ENCODE results near the gene ADPRHL1.

The ADPRHL1 gene

DNA sequence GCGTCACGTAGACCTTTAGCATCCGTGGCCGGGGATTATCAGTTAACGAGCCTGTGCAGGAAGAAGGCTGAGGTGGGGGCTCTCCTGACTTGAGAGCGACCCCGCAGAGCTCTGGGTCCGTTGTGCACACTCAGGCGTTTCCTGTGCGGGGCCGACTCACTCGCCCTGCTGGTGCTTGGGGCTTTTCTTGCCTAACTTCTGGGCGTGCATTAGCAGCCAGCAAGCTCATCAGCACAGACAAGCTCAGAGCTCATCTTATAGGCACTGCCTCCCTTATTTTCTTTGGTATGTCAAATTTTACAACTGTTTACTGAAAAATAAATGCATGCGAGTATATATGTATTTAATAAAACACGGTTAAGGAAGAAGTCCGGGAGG is 23.7 kb downstream of the ADPRHL1 start:
- no peak for DNase-seq

DNA sequence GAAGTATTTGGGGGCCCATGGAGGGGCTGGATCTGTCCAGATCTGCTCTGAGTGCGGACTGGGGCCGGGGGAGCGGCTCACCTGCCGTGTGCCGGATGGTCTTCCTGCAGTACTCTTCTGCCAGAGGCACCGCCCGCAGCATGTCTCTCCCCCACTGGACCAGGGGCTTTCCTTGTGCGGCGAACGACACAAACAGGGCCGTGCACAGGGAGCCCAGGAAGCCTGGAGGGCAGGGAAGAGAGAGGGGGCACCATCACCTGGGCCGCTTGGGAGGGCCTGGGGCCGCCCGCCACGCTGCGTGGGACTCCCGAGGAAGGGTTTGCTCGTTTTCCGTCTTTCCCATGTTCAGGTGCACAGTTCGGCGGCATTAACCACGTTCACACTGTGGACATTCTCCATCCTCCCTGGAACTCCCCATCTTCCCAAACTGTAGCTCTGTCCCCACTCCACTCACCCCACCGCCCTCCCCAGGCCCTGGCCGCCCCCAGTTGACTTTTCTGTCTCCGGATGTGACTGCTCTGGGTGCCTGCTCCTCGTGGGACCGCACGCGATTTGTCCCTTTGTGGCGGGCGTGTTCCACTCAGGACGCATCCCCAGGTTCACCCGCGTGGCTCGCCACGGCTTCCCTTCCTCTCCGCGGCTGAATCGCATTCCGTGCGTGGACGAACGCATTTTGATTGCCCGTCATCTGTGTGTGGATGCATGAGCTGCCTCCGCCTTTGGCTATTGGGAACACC is 24.2 kb downstream of the ADPRHL1 start:
- no peak for DNase-seq

DNA sequence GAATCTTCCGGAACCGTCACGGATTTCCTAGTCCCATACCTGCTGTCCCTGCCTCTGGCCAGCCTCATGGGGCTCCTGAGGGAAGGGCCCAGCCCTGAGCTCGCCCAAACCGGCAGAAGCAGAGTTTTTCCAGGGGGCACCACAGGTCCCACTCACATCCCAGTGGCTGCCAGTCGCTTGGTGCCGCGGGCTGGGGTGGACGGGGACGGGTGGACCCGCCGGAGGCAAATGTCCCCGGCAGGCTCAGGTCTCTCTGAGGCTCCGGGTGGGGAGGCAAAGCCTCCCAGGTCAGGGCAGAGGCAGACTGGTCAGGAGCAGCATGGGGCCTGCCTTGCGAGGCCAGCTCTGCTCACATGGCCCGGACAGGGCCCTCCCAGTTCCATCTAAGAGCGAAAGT is 24.8 kb downstream of the ADPRHL1 start:
- DNase-seq, result no peak

DNA sequence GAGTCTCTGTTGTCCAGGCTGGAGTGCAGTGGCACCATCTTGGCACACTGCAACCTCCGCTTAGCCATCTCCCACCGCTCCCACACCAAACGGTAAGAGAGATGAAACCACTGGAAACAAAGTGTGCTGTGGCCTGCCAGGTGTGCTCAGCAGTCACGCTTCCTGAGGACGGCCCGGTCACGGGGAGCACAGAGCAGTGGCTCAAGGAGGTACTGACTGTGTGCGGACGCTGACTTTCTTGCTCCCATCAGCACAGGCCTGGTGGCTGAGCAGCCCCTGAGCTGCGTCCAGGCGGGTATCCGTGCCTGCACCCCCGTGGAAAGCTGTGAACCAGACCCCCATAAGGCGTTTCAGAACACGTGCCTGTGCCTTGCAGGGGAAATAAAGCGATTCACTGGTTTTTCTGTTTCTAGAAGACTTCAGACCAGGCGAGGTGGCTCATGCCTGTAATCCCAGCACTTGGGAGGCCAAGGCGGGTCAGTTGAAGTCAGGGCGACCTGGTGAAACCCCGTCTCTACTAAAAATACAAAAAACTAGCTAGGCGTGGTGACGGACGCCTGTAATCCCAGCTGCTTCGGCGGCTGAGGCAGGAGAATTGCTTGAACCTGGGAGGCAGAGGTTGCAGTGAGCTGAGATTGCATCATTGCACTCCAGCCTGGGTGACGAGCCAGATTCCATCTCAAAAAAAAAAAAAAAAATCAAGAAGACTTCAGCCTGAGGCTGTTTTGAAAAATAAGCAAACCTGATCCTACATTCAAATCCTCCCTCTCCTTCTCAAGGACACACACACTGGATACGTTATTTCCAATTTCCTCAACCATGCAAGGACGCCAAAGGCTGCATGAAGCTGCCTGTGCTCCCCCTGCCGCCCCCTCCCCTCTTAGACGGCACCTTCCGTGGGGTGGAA is 25.5 kb downstream of the ADPRHL1 start:
- DNase-seq, result no peak

DNA sequence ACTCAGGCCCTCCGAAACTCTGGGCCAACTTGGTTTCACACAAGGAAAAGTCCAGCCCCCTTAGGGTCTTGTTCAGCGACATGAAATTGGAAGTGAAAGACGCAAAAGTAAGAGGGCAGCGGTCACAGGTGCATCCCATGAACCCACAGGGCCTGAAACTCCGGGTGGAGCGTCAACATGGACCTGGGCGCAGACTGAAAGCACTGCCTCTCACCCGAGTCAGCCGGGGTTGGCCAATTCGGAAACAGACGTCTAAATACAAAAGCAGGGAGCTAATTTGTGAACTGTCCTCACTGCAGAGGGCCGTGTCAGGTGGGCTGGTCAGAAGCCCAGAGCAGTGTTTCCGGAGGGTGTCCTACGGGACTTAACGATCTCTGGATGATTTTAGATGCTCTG is 26.7 kb downstream of the ADPRHL1 start:
- DNase-seq, result no peak

DNA sequence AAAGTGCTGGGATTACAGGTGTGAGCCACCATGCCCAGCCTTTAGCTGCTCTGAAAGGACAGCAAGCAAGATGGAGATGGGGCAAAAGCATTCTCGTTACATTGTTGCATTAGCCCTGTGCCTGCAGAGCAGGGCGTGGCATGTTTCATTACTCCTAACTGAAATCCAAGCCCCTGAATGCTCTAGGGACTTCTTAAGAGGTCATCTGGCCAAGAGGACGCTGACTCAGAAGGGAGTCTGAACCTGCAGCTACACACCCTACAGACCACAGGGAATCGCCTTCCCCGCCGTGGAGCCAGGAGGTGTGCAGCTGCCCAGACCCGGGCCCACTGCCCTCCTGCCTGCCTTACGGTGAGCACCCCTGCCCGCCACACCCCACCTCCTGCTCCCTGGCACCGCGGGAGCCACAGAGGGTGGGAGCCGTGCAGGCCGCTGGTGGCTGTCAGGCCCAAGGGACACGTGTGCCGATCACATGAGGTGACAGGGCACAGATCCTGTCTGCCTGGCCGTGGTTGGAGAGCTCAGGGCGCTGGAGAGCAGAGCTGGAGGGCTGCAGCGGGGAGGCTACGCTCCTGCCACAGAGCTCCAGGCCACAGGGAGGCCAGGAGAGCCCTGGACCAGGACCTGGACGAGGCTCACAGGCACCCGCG is 27.2 kb downstream of the ADPRHL1 start:
- DNase-seq, result no peak

DNA sequence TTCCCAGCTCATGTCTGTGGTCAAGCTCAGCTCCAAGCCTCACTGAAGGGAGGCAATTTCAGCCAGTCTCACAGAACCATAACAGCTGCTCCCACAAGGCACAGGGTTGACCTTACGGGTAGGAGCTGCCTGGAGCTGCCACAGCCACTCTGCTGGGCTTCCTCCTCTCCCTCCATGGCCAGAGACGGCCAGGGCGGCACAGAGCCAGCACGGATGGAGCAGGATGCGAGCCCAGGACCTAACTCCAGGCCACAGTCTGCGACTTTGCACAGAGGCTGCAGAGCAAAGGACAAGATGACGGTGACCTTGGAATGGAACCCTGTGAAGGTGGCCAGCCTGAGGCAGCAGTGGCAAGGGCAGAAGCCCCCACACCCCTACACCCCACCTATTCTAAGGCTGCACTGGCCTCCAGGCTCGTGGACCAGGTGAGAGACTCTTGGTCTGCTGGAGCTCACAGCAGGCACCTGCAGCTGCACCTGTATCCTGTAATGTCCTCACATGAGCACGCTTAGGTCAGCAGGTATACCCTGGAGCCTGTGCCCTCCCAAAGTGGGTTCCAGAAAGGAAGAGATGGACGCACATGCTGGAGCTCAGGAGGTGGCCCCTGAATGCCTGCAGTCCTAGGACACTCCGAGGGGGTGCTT is 29.6 kb downstream of the ADPRHL1 start:
- DNase-seq, result no peak

DNA sequence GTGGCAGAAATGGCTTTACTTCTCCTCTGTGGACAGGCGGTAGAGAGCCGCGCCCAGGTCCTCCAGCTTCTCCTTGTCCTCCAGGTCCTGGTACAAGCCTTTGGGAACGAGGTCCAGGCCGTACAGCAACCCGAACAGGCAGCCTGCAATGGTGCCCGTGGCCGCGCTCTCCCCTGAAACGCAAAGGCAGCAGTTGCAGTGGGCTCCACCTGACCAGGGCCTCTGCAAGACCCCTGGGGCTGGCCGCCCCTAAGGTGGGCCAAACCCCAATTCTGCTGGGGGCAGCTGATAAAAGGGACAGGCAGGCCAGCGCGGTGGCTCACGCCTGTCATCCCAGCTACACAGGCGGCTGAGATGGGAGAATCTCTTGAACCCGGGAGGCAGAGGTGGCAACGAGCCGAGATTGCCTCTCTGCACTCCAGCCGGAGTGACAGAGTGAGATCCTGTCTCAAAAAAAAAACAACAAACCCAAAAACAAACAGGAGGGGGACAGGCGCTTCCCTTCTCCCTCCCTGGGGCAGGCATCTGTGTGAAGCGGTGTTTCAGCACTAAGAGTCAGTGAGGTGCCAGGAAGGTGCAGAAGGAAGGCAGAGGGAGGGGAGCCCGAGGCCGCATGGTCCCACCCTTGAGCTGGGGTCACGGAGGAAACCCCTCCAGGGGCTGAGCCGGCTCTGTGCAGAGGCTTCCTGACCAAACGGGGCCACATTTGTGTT is 30.3 kb downstream of the ADPRHL1 start:
- no peak for DNase-seq

DNA sequence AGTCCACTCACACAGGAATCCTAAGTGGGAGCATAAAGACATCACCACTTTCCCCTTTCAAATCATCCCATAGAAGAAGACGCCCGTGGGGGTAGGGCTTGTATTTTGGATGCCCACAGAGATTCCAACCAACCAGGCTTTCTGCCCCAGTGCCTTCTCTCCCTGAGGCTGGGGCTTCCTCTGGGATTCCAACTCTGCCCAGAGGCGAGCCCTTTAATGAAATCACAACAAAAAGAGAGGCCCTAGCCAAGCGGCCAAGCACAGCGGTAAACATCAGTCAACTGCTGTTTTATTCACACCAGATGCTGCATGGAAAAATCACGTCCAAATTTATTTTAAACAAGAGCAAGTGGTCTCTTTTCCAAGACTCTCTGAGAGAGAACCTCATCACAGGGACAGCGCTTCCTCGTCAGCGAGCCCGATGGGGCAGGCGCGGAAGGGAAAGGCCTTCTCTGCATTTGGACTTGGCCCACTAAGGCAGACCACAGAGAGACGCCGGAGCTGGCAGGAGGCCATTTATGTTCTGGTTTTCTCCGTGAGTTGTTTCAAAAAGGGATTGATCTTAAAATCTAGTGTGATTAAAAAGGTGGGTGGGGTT is 31.5 kb downstream of the ADPRHL1 start:
- no peak for DNase-seq

DNA sequence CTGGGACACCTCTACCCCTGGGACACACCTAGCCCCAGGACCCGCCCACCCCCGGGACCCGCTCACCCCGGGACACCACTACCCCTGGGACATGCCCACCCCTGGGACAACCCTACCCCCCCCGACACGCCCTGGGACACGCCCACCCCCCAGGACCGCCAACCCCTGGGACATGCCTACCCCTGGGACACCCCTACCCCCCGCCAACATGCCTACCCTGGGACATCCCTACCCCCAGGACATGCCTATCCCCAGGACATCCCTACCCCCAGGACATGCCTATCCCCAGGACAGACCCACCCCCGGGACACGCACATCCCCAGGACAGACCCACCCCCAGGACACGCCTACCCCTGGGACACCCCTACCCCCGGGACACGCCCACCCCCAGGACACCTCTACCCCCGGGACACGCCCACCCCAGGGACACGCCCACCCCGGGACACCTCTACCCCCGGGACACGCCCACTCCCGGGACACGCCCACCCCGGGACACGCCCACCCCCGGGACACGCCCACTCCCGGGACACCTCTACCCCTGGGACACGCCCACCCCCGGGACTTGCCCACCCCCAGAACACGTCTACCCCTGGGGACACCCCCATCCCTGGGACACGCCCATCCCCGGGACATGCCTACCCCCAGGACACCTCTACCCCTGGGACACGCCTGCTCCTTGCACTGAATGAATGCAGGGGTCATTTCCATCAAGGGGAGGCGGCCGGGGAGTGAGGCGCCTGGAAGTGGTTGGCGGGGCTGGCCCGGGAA is 32.3 kb downstream of the ADPRHL1 start:
- DNase-seq, result no peak

DNA sequence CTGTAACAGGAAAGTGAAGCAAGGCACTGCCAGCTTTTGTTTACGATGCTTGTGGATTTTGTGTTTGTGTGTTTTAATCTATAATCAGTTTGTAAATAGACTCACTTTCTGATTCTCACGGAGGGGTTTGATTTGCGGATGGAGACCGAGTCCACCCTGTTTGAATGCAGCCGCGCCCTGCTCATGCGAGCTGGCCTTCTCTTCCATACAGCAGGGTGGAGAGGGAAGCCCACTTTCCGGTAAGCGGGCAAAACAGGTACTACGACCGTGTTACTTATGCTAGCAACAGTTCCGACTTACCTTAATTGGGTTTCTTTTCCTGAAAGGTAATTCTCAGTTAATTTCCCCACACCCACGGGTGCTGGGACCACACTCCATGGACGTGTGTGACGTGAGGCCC is 33.1 kb downstream of the ADPRHL1 start:
- no peak for DNase-seq

DNA sequence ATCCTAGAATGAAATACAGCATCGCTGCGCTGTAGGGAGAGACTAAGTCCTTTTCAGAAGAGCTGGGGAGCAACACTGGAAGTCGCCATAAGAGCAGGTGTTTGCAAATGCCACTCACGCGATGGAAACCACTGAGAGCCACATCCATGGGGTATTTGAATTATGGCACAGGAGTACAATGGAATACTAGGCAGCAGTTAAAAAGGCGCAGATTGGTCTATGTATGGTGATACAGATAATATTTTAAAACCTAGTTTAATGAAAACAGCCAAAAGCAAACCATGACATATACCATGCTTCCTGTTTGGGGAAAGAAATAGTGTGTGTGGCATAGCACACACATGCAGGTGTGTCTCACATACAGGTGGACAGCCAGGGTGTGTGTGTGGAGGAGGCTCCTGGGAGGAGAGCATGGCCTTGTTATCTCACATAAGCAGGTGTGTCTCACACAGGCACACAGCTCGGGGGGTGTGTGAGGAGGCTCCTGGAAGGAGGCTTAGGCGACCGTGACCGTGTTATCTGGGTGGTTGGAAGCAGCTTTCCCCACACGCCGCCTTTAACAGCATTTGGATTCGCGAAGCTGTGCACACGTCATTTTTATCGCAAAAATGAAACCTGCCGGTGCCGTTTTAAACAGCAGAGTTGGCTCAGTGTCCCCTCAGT is 33.6 kb downstream of the ADPRHL1 start:
- no peak for DNase-seq

DNA sequence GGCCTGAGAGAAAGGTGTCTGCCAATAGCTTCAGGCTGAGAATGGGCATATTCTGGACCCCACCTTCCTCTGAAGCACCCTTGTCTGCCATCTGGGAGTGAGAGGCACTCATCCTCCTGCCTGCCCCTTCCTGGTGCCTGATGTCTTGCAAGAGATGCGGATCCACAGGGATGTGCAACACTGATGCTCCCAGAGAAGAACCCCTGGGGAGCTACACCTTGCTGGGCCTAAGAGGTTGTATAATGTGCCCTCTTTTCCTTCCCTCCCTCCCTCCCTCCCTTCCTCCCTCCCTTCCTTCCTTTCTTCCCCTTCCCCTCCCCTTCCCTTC is 34.6 kb downstream of the ADPRHL1 start:
- DNase-seq, result no peak

DNA sequence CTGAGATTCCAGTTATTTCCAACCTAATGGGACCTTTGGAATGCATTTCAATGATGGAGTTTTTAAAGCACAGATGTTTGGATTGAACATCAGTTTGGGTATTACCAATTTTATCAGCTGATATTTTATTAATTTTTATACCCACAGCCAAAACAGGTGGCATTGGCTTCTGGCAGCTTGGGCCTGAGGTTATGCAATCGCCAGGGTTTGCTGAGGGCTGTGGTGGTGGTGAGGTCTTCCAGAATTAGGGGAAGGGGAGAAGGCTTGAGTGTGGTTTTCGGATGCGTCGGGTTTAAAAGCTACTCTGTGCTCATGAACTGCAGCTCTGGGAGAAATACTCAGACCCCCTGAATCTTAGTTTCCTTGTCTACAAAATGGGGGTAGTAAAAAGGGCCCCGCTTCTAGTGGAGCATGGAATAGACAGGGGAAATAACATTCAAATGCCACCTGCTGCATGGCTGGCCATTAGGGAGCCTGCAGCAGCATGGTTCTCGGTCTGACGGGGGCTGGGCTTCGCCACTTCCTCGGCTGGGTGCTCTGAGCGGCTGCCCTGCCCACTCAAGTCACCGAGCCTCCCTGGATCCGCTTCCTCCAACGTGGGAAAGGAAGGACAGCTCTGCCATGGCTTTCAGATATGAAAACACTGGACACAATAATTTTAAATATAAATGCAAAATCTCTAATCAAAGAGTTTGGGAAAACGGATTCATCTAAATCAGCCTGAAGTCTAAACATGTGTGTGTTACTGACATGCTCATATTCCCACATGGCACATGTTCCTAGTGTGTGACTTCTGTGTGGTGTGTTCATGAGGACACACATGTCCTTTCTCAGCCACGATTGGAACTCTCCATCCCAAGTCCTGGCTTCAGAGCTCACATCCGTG is 35.2 kb downstream of the ADPRHL1 start:
- DNase-seq, result no peak

DNA sequence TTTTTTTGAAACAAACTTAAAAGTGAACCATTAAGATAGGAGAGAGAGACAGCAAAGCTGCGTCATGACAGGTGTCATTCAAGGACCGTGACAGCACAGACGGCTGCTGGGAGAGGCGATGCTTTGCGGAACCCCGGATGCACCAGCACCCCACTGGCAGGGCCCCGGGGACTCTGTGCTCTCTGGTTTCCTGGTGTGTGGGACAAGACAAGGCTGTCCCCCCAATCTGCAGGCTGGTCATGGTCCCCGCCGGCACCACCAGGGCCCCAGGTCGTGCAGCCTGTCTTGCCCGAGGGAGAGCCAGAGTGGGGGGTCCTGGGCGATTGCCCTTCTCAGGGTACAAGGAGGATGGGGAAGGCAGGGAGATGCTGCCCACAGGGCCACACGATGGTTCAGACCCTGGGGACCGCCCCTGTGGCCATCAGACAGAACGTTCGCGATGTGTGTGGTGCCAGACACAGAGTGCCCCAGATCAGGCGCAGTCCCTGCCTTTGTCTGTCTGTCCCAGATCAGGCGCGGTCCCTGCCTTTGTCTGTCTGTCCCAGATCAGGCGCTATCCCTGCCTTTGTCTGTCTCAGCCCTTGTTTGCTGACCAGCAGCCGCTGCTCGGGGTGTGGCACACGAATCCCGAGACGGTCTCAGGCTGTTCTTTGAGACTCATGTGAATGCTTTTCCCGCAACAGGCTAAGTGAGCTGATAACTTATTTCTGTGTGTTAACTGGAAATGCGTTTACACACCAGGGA is 36.1 kb downstream of the ADPRHL1 start:
- no peak for DNase-seq

DNA sequence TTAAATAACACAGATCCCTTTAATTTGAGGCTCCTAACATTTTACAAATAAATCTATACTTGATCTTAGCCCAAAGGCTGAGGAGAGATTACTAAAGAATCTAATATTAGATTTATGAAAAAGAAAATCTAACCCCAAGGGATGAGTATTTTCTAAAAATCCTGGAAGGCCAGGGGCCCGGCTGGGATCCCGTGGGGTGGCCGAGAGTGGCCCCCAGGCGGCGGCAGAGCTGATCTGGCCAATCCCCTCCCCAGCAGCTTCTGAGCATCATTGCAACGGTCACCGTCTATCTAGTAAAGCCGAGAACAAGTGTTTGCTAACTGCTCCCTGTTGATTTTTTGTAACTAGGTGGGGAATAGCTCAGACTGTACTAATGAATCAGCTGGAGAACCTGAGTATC is 37.5 kb downstream of the ADPRHL1 start:
- DNase-seq, result no peak

DNA sequence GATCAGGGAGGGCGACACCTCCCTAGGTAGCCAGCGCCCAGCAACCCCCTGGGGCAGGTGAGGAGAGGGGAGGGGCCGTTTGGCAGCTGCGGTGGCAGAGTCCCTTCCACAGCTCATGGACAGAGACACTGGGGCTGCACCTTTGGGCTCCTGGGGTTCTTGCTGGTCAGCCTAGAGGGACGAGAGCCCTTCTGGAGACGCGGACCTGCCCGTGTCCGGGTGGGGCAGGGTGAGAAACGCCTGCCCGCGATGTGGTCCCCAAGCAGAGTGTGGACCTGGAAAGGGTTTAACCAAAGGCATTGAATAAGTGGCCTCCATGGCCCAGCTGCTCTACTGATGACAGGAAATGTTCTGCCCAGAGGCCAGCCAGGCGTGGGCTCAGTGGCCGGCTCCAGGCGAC is 38.3 kb downstream of the ADPRHL1 start:
- no peak for DNase-seq

DNA sequence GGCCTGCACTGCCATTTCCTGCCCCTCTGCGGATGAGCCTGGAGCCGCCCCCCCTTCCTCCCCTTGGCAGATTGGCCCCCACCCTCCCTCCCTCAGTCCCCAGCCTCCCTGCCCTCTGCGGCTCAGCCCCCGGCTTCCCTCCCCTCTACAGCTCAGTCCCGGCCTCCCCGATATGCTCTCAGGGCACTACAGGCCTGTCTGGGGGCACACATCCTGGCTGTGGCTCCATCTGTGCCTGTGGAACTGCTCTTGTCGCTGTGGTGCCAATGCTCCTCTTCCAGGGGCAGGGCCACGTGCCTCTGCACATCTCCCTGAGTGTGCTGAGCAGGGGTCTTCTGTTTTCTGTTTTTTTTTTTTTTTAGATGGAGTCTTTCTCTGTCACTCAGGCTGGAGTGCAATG is 39.0 kb downstream of the ADPRHL1 start:
- no peak for DNase-seq

DNA sequence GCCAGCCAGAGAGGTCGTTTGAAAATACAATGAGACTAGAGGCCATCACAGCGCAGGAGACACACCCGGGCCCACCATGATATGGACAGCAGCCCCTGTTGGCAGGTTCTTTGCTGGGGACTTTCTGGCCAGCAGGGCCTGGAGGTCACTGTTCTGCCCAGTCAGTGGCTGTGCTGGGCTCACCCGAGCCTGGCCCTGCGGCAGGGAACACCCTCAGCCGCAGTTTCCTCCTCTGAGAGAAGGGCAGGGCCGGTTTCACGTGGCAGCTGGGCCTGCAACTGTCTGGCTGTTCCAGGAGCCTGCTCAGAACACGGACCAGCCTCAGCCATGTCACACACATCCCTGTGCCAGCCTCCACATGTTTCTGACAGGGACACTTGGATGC is 39.4 kb downstream of the ADPRHL1 start:
- DNase-seq, result no peak
